HG02970 (cell line): ENCODE results near the gene GET3.

ENCODE experiments used
- ATAC-seq: cut with Tn5 transposase; IDR thresholded peaks from one replicate; pipeline ENCODE4 v1.9.1; 2021; ENCODE audit warnings: mild to moderate bottlenecking, moderate library complexity, moderate number of reproducible peaks; ENCODE audit not compliant: unreplicated experiment, low FRiP score

The GET3 gene

GRCh38 chr19:12778017-12778904 is 41.0 kb downstream of the GET3 start:
- ATAC-seq: no peak

GRCh38 chr19:12778905-12779161 is 41.5 kb downstream of the GET3 start:
- no peak for ATAC-seq

GRCh38 chr19:12779162-12779993 is 42.1 kb downstream of the GET3 start:
- ATAC-seq: no peak

GRCh38 chr19:12782174-12782423 is 44.8 kb downstream of the GET3 start:
- ATAC-seq: no peak

GRCh38 chr19:12782424-12783290 is 45.4 kb downstream of the GET3 start:
- peak; percentile 38 for ATAC-seq

GRCh38 chr19:12783291-12783848 is 46.1 kb downstream of the GET3 start:
- no peak for ATAC-seq

GRCh38 chr19:12783849-12784393 is 46.6 kb downstream of the GET3 start:
- ATAC-seq: no peak

GRCh38 chr19:12784394-12784870 is 47.1 kb downstream of the GET3 start:
- no peak for ATAC-seq

GRCh38 chr19:12784871-12785430 is 47.7 kb downstream of the GET3 start:
- no peak for ATAC-seq

- no peak for ATAC-seq
Measured at GRCh38 chr19:12785431-12786031, 48.2 kb downstream of the GET3 start.

GRCh38 chr19:12786141-12786870 is 49.0 kb downstream of the GET3 start:
- no peak for ATAC-seq

GRCh38 chr19:12786952-12787351 is 49.7 kb downstream of the GET3 start:
- ATAC-seq: no peak

- ATAC-seq: no peak
Measured at GRCh38 chr19:12787458-12787857, 50.2 kb downstream of the GET3 start.

- ATAC-seq: no peak
Measured at GRCh38 chr19:12788042-12788681, 50.9 kb downstream of the GET3 start.

- ATAC-seq: no peak
Measured at GRCh38 chr19:12788682-12789097, 51.4 kb downstream of the GET3 start.

- ATAC-seq: no peak
Measured at GRCh38 chr19:12789098-12789903, 52.0 kb downstream of the GET3 start.

- ATAC-seq: peak; percentile 29
Measured at GRCh38 chr19:12789904-12790619, 52.8 kb downstream of the GET3 start.
